RPMI7951 (cell line): Measurements from ENCODE around the gene CD109. TPM values are rescaled to one million over a fixed set of nuclear protein-coding genes. Genes with fewer than 3 reads are reported as not detected.
"Not testable (repeated sequence)": the region's sequence is repeated elsewhere in the genome, so short reads cannot be mapped to it uniquely, and the experiment has no call there.

ENCODE experiments used
- DNase-seq: peaks from one replicate; pipeline ENCODE4 v3.0.0-alpha.2; 2012; ENCODE audit warnings: low read depth
- total RNA-seq: library from RNA; depleted of rRNA; stranded (reverse); fragments of >200 nt; shearing (Covaris generic); gene quantifications from 2 replicates; pipeline ENCODE4 v1.2.3, GENCODE V29; 2014

Gene CD109
- total RNA-seq, 1 experiment from 2014 or later = 75.9 TPM

DNA sequence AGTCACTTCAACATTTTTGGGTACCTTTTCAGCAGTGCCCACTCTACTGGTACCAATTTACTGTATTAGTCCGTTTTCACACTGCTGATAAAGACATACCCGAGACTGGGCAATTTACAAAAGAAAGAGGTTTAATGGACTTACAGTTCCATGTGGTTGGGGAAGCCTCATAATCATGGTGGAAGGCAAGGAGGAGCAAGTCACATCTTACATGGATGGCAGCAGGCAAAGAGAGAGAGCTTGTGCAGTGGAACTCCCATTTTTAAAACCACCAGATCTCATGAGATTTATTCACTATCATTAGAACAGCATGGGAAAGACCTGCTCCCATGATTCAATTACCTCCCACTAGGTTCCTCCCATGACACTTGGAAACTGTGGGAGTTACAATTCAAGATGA lies 12.4 kb upstream of the CD109 start:
- not testable (repeated sequence) for DNase-seq

DNA sequence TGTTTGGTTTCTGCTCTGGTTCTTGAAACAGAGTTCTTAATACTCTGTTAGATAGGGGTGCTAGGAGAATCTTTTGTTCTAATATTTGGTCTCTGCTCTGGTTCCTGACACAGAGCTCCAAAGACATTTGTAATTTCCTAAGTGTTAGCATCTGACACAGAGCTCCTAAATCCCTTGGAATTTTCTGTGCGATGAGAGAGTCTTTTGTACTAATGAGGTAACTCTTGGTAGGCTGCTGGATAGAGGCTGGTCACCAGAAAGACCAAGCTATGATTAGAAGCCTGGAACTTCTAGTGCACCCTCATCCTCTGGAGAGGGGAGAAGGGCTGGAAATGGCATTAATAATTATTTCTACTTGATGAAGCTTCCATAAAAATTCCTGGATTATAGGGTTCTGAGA lies 7.7 kb upstream of the CD109 start:
- DNase-seq = no peak

DNA sequence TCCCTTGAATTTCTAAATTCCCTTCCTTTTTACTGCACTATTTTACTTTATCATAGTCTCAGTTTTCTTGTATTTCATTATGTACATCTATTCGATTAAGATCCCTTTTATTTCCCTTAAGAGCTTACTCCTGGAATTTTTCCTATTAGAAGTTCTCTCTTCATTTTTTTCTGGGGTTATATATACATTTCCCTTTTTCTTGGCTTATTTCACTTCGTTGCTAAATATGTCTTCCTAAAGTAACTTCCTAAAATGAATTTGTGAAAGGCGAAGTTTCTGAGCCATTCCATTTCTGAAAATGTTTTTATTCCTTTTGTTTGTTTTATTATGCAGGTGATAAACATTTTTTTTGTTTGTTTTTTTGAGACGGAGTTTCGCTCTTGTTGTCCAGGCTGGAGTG lies 5.9 kb upstream of the CD109 start:
- no peak for DNase-seq

DNA sequence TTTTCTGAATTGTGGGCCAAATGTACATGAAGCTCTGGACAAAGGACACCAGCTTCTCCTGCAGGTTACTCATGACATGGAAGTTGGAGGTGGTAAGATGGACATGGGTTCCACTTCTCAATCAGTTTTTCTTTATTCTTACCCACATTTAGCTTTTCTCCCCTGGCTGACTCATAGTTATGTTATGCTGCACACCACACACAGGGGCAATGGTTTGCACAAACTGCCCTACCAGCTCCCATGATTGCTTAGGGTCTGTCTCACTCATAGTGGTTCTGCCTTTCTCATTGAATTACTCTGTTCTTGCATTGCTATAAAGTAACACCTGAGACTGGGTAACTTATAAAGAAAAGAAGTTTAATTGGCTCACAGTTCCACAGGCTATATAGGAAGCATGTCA lies 4.5 kb upstream of the CD109 start:
- DNase-seq = peak; percentile 52

DNA sequence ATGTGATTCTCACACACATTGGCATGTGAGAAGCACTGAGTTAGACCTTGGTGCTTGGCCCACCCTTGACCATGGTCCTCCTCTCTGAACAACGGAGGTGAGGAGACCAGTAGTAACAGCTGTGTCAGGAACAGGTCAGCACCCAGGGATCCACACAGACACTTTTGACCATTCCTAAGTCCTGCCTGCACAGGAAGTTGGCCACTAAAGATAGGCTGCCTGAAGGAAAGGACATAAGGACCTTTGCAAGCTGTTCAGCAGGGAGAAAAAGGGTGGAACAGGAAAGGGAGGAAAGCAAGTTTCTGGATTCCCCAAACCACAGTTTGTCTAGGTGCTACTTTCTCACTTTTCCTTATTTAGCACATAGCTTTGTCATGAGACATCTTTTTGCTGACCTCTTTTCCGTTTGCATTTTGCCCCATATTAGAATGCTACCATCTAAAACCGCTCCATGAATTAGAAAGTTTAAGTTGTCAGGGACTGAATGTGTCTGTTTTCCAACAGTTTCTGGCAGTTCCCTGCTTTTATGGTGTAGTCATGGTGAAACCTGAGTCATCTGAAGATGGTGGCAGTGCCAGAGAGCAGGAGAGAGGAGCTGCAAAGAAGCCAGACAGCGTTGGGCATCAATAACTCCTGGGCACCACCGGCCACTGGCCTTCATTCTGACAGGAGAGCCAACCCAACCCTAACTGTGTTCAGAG lies 1.1 kb upstream of the CD109 start:
- DNase-seq = peak; percentile 80

DNA sequence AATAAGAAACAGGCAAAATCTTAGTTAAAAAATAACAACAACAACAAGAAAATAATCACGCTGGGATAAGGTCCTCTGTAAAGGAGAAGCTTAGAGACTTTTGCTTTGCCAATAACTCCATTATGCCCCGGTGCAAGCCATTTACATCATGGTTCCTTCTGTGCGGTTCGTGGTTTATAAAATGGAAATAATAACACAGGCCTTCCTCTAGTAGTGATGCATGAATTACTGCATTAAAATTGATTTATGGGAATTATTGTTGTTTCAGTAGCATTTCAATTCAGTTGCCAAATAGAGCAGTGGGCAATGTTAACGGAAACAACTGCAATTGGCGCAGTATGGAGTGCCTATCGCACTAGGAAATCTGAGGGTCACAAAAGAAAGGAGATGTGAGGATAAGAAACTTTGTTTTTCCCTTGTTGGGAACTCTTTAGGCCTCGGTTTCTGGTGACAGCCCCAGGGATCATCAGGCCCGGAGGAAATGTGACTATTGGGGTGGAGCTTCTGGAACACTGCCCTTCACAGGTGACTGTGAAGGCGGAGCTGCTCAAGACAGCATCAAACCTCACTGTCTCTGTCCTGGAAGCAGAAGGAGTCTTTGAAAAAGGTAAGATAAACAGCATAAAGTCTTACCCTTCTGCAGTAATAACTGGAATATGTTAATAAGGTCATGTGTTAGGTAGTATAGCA lies 1.1 kb downstream of the CD109 start:
- no peak for DNase-seq

DNA sequence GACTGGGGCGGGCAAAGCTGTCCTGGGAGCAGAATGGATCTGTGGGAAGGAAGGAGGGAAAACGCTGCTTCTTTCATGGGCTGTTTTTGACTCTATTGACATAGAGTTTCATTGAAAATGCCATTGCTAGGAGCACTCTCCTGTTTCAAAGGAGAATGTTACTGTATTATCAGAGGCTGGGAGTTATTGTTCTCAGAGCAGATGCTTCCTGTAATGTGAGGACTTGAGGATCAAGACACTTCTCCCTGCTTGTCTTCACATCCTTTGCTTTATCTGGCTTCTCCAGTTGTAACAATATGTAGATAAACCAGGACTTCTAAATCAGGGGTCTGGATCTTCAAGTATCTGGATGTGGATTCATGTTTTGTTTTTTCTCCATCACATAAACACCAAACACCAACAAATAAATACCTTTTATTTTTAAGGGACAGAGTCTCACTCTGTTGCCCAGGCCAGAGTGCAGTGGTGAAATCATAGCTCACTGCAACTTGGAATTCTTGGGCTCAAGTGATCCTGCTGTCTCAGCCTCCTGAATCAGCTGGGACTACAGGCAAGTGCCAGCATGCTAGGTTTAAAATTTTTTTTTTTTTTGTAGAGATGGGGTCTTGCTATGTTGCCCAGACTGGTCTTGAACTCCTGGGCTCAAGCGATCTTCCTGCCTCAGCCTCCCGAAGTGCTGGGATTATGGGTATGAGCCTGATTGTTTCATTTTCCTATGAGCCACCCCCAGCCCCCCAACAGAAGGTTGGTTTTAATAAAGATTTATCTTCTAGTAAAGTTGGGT lies 3.9 kb downstream of the CD109 start:
- DNase-seq = no peak

DNA sequence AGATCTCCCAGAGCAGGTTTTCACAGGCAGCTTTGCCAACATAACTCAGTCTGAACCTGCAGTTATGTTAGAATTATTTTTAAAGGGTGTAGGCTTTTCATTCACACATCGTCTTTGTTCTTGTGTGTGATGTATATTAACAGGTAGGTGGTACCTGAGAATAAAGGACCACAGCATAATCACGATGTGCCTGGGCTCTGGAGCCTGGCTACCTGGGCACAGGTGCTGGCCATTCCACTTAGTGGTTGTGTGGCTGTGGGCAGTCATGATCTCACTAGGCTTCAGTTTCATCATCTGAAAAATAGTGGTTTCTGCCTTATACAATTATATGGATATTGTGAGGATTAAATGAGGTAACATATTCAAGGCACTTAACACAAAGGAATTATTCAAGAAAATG lies 6.4 kb downstream of the CD109 start:
- no peak for DNase-seq

DNA sequence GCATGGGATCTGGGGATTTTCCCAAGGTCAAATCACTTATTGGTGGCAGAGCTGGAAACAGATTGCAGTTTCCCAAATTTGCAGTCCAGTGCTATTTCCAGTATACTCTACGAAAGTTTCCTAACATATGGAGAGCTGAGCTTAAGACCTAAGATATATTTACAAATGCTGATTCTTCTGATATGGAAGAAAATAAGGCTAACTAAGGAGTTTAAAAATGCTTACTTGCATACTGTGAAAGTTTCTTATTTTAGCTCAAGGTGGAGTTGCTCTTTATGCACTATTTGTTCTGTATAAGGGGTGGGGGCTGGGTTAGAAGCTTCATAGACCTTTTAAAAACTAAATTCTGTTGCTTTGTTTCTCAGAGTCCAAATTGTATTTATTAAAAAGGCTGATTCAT lies 7.5 kb downstream of the CD109 start:
- DNase-seq = no peak

DNA sequence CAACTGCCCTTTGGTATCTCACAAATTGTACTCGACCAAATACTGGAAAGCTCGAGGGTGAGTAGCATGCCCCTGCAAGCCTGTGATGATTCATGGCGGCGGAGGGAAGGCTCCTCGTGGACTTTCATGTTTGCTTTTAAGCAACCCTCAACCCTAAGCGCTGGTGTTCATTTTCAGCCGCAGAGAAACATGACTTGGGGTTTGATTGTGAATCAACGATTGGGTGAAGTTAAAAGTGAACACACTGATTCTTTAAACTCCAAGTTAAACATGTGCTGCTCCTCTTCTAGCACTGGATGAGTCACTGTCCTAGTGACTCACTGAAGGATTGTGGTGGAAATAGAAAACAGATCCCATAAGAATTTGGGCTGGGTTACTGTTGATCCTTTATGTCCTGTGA lies 8.3 kb downstream of the CD109 start:
- peak; percentile 99 for DNase-seq

DNA sequence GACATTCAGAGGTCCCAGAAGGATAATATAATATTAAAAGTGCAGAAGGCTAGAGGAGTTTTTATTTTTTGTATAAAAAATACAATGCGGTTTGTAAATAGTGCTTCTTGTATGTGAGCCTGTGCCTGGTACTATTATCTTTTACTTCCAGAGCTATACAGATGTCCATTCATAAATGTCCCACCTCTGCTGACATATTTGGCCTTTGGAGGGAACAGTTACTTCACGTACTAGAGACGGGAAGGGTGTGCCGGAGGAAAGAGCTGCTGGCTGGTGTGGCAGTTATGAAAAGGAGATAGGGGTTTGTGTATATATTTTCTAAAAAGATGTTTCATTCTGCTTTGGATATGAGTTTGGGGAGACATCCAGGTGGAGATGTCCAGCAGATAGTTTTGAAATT lies 8.8 kb downstream of the CD109 start:
- DNase-seq = no peak

DNA sequence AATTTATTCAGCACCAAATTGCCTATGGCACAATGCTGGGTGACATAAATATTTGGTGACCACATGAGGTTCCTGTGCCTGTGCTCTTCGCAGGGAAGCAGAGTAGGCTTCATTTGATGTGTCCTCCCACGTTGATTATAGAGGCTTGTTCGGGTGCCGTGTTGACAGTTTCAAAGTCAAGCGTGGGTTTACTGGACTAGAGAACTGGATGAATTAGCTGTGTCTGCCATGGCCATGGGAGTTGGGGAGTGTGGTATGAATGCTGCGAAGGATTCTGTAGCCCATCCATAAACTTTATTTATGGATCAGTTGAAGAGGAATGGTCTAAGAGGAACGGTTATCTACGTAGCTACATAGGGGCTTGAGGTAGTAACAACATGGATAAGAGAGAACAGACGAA lies 11.0 kb downstream of the CD109 start:
- no peak for DNase-seq

DNA sequence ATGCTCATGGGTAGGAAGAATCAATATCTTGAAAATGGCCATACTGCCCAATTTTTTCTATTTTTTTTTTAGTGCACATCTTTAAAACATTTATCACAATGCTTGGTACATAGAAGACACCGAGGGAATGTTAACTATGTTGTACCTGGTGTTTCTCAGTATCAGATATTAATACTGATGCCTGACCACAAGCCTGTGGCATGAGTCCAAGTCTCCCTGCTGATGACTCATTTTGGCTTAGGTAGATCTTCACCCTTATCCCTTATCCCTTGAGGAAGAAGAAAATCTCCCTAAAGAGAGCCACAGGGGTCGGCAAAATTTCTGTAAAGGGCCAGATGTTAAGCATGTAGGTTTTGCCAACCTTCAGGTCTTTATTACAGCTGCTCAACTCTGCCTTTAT lies 14.5 kb downstream of the CD109 start:
- peak; percentile 78 for DNase-seq

DNA sequence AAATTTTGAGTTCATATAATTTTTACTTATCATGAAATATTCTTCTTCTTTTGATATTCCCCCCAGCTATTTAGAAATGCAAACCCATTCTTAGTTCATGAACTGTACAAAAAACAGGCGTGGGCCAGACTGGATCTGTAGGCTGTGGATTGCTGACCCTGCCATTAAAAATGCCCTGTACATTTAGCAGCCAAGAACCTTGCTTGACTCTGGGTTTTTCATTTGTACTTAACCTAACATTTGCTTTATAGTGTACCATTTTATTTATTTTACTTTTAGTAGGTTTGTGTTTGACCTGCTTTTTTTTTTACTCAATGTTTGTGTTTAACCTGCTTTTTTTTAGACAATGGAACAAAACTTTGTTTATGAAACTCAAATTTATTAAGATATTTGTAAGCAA lies 14.9 kb downstream of the CD109 start:
- no peak for DNase-seq

DNA sequence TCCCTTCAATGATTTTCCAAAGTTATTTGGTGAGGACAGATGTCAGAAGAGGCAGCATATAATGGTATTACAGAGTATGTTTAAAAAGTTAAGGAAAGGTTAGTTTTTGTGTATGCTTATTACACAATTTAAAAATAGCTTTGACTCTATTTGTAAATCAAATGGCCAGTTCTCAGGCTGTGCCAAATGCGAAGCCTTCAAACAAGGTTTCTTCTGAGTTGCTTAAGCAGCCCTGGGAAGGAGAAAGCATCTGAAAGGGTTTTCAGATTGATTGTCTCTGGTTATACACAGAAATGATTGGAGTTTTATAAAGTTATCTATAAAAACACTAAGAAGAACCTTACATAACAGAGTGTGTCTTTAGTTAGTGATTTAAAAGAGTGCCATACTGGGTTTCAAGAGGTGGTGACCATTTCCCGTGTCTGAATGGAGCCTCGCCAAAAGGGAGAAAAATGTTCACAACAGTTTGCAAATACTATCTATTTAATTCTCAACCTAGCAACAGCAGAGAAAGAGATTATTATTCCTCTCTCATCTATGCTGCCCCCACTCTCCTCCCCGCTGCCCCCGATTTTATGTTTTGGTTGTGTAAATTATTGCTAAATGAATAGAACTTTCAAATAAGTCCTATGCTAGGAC lies 16.7 kb downstream of the CD109 start:
- no peak for DNase-seq

DNA sequence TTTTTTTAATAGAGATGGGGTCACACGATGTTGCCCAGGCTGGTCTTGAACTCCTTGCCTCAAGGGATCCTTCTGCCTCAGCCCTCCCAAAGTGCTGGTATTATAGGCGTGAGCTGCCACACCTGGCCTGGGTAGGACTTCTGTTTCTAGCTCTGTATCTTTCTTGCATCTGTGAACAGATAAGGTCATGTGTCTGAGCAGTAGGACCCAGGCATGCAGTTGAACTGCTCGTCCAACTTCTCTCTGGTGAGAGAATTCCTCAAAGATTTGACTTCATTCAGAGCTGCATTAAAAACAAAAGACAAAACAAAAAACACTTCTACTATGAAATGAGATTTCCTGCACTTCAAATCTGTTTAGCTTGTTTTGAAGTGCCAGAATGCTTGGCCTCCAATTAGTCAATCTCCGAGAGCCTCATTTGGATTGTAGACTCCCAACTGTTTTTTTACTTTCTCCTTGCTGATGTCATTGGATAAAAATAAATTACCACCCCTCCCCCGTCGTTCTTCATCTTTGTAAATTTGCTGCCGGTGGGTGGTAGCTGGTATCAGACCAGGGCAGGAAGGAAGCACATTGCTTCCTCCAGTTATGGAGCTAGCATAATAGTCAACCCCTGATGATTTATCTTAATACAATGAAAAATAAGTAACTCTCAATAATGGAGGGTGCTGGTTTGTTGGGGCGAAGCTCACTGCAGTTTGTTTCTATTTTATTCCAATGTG lies 17.6 kb downstream of the CD109 start:
- DNase-seq = no peak

DNA sequence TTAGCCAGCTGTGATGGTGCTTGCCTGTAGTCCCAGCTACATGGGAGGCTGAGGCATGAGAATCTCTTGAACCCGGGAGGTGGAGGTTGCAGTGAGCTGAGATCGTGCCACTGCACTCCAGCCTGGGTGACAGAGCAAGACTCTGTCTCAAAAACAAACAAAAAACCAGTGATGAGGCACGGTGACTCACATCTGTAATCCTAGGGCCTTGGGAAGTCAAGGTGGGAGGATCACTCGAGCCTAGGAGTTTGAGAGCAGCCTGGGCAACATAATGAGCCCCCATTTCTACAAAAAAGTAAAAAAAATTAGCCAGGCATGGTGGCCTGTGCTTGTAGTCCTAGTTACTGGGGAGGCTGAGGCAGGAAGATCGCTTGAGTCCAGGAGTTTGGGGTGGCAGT lies 19.1 kb downstream of the CD109 start:
- peak; percentile 83 for DNase-seq

DNA sequence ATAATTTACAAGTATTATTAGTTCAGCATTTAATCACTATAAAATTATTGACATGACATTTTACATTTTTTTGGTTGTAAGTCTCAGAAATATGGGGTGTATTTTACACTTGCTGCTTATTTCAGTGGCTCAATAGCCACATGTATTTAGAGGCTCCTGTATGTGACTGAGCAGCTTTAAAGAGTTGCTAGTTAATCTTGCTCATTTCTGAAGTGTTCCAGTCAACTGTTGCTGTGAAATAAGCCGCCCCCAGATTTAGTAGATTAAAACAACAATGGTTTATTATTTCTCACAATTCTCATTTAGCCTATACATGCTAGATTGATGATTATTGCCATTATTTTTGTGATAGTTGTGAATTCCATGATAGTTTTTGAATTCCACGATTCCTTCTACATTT lies 23.0 kb downstream of the CD109 start:
- DNase-seq = no peak

DNA sequence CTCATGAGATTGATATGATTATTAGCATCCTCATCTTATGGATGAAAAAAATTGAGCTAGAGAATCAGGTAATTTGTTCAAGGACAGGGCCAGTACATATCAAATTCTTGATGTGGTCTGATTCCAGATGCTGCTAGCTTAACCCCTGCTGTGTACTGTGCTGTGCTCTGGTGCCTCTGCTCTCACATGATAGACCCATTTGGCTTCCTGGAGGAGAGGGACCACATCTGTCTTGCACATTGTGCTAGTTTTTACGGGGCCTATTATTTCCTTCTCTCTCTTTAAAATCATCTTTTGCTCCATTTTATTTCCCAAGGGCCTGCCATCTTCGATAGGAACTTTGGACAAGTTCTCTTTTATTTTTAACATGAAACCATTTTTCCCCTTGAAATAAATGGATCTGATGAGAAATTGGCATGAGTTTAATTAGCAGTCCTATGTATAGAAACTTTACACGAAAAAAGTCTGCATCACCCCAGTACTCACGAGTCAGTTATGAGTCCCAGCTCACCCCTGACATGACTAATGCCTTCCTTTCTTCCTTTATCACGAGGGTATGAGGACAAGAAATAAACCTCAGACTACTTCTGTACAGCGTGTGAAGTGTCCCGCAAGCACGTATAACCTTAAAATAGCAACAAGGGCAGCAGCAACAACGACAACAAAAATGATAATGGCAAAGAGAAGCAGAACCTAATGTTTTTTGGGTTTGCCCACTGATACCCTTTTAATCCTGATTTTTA lies 26.5 kb downstream of the CD109 start:
- peak; percentile 90 for DNase-seq

DNA sequence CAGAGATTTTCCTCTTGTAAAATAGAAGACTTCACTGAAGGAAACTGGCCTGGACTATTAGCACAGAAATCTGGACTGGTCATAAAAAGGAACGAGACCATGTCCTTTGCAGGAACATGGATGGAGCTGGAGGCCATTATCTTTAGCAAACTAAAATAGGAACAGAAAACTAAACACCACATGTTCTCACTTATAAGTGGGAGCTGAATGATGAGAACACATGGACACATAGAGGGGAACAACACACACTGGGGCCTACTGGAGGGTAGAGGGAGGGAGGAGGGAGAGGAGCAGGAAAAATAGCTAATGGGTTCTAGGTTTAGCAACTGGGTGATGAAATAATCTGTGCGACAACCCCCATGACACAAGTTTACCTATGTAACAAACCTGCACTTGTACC lies 27.5 kb downstream of the CD109 start:
- DNase-seq = not testable (repeated sequence)

DNA sequence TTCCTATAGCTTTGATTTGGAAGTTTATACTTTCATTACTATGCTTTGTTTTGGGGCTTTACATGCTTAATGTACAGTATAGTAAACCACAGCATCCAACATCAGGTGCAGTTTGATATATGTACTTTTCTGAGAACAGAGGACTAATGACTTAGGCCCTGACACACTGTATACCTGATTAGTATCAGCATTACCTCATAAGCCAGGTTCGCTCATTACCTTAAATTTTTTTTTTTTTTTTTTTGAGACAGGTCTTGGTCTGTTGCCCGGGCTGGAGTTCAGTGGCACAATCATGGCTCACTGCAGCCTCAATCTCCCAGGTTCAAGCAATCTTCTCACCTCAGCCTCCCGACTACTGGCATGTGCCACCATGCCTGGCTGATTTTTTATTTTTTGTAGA lies 28.4 kb downstream of the CD109 start:
- DNase-seq = no peak
